ENCODE data around the gene PRPF19. TPM values are rescaled to one million over a fixed set of nuclear protein-coding genes. Genes with fewer than 3 reads are reported as not detected.
A peak's percentile ranks its signal among the peaks of the same experiment; 100 is the strongest.

The PRPF19 gene
- total RNA-seq (58.8 and 75.2 TPM in 2 replicates), polyA plus RNA-seq (14.9 and 17.0 TPM in 2 replicates)

- H3K27ac ChIP-seq: peak within 1 kb of the TSS; percentile 92
- peak; percentile 96 to 98 for DNase-seq (ENCODE audit: low read depth in 1 of 2, low spot score in 1 of 2)
- H3K36me3 ChIP-seq: no peaks in the 10 kb centered on the region
- H3K4me1 ChIP-seq (ENCODE audit: low read depth): peaks cover 5% of the 10 kb centered on the region
- peaks cover 20% of the 10 kb centered on the region for H3K27me3 ChIP-seq
- no peaks in the 10 kb centered on the region for H3K9me3 ChIP-seq (ENCODE audit: low read depth)
- TF ChIP-seq CTCF (IDR thresholded peaks at IDR 0.05; ENCODE audit: low read depth, low read length): no peak
- peak within 1 kb of the TSS; percentile 63 for H3K4me3 ChIP-seq
Measured at GRCh38 chr11:60906132-60906972, at the start of gene PRPF19. Gene PRPF19, minus strand, starts transcription at chr11:60906585. Its CDS starts 203 bp downstream, at chr11:60906382.

- H3K27me3 ChIP-seq: peaks cover 32% of the 10 kb centered on the region
- no peaks in the 10 kb centered on the region for H3K9me3 ChIP-seq (ENCODE audit: low read depth)
- no peak for DNase-seq (ENCODE audit: low read depth in 1 of 2, low spot score in 1 of 2)
- no peak overlapping the region for H3K4me3 ChIP-seq
- H3K27ac ChIP-seq: no peak overlapping the region
- TF ChIP-seq CTCF (IDR thresholded peaks at IDR 0.05; ENCODE audit: low read depth, low read length): no peak
- H3K36me3 ChIP-seq: no peaks in the 10 kb centered on the region
- no peaks in the 10 kb centered on the region for H3K4me1 ChIP-seq (ENCODE audit: low read depth)
Measured at GRCh38 chr11:60955571-60955970, 49.2 kb upstream of the PRPF19 start.

GRCh38 chr11:60954421-60954820 lies 48.0 kb upstream of the PRPF19 start:
- Histone ChIP-seq H3K4me1 (ENCODE audit: low read depth) (no peaks in the 10 kb centered on the region), H3K4me3 (no peak overlapping the region), H3K27me3 (peaks cover 44% of the 10 kb centered on the region), H3K27ac (no peak overlapping the region), H3K9me3 (ENCODE audit: low read depth) (no peaks in the 10 kb centered on the region), H3K36me3 (no peaks in the 10 kb centered on the region)
- DNase-seq (ENCODE audit: low read depth in 1 of 2, low spot score in 1 of 2): no peak
- no peak for TF ChIP-seq CTCF (IDR thresholded peaks at IDR 0.05; ENCODE audit: low read depth, low read length)

- Histone ChIP-seq H3K4me3 (no peak overlapping the region), H3K36me3 (no peaks in the 10 kb centered on the region), H3K27me3 (peaks cover 47% of the 10 kb centered on the region), H3K27ac (no peak overlapping the region), H3K9me3 (ENCODE audit: low read depth) (no peaks in the 10 kb centered on the region), H3K4me1 (ENCODE audit: low read depth) (no peaks in the 10 kb centered on the region)
- DNase-seq (ENCODE audit: low read depth in 1 of 2, low spot score in 1 of 2): no peak
- TF ChIP-seq CTCF (IDR thresholded peaks at IDR 0.05; ENCODE audit: low read depth, low read length): no peak
Measured at GRCh38 chr11:60953781-60954180, 47.4 kb upstream of the PRPF19 start.

- TF ChIP-seq CTCF (IDR thresholded peaks at IDR 0.05; ENCODE audit: low read depth, low read length): no peak
- H3K4me1 ChIP-seq (ENCODE audit: low read depth): no peaks in the 10 kb centered on the region
- H3K36me3 ChIP-seq: no peaks in the 10 kb centered on the region
- H3K27ac ChIP-seq: no peak overlapping the region
- DNase-seq (ENCODE audit: low read depth in 1 of 2, low spot score in 1 of 2): no peak
- no peak overlapping the region for H3K4me3 ChIP-seq
- H3K9me3 ChIP-seq (ENCODE audit: low read depth): no peaks in the 10 kb centered on the region
- H3K27me3 ChIP-seq: peaks cover 50% of the 10 kb centered on the region
Measured at GRCh38 chr11:60952742-60953170, 46.4 kb upstream of the PRPF19 start.
